IMR-90 (cell line): ENCODE measurements around the gene LRCOL1.

ENCODE experiments used
- BHLHE40 ChIP-seq: fragments of 150-350 bp; IDR thresholded peaks from 2 replicates; pipeline ENCODE4 v1.6.1; 2016; ENCODE audit warnings: mild to moderate bottlenecking, low read depth, low read length
- CEBPB ChIP-seq: IDR thresholded peaks from 2 replicates; pipeline ENCODE4 v1.6.1; 2012; ENCODE audit warnings: low read depth, low read length, improper control_type of control experiment
- CHD1 ChIP-seq: IDR thresholded peaks from 2 replicates; pipeline ENCODE4 v1.6.1; 2012; ENCODE audit warnings: low read depth, low read length, improper control_type of control experiment
- CTCF ChIP-seq: conservative IDR thresholded peaks from 2 replicates; pipeline ENCODE4 v1.5.1; 2012; ENCODE audit warnings: mild to moderate bottlenecking, low read depth, low read length, improper control_type of control experiment
- FOS ChIP-seq: fragments of 150-350 bp; IDR thresholded peaks from 2 replicates; pipeline ENCODE4 v1.6.1; 2016; ENCODE audit warnings: low read depth, low read length
- MAFK ChIP-seq: IDR thresholded peaks from 2 replicates; pipeline ENCODE4 v1.6.1; 2012; ENCODE audit warnings: low read depth, low read length, improper control_type of control experiment
- MAZ ChIP-seq: IDR thresholded peaks from 2 replicates; pipeline ENCODE4 v1.6.1; 2012; ENCODE audit warnings: low read depth, mild to moderate bottlenecking, low read length, improper control_type of control experiment, moderate library complexity, borderline replicate concordance
- NFE2L2 ChIP-seq: fragments of 150-350 bp; IDR thresholded peaks from 2 replicates; pipeline ENCODE4 v1.6.1; 2016; ENCODE audit warnings: low read depth, mild to moderate bottlenecking, low read length
- POLR2A ChIP-seq: IDR thresholded peaks from 2 replicates; pipeline ENCODE4 v1.6.1; 2012; ENCODE audit warnings: mild to moderate bottlenecking, low read depth, low read length
- RAD21 ChIP-seq: IDR thresholded peaks from 2 replicates; pipeline ENCODE4 v1.6.1; 2012; ENCODE audit warnings: low read length, improper control_type of control experiment
- RCOR1 ChIP-seq: IDR thresholded peaks from 2 replicates; pipeline ENCODE4 v1.6.1; 2012; ENCODE audit warnings: mild to moderate bottlenecking, low read length, improper control_type of control experiment; ENCODE audit not compliant: insufficient replicate concordance
- RFX5 ChIP-seq: IDR thresholded peaks from 2 replicates; pipeline ENCODE4 v1.8.0; 2012; ENCODE audit warnings: low read depth, mild to moderate bottlenecking, low read length, moderate library complexity
- USF2 ChIP-seq: fragments of 150-350 bp; IDR thresholded peaks from 2 replicates; pipeline ENCODE4 v1.6.1; 2017; ENCODE audit warnings: mild to moderate bottlenecking, antibody characterized with exemption, low read length, low read depth

DNA sequence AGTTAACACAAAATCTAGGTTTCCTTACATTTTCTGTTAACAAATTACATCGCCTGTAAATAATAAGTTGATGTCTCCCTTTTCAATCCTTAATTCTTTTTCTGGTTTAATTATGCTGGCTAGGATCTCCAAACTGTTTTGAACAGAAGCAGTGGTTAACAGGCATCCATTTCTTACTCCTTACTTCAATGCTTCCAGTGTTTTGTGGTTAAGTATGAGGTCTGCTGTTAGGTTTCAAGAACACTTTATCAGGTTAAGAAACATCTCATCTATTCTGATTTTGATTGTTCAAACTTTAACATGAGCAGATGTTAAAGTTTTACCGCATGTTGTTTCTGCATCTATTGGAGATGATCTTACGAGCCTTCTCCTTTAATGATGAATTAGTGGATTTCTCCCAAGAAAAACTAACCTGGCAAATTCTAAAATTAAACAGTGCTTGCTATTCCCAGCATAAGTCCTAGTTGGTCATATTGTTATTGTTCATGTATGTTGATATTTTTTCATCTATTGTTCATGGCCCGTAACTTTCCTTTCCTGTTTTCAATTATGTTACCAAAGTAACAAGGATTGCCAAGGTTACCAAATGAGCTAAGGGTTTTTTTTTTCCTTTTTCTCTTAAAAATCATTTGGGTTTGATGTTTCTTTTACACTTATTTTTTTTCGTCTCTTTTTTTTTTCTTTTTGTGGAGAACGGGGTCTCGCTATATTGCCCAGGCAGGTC, 43.3 kb upstream of the LRCOL1 start:
- TF ChIP-seq MAZ (no peak), CTCF (no peak), RAD21 (no peak), NFE2L2 (no peak), RCOR1 (no peak), POLR2A (no peak), MAFK (no peak), CEBPB (no peak), BHLHE40 (no peak), RFX5 (no peak), USF2 (no peak), FOS (no peak), CHD1 (no peak)
